Ramos (cell line): Measurements from ENCODE around the gene TIA1.
"Not testable (repeated sequence)": the region's sequence is repeated elsewhere in the genome, so short reads cannot be mapped to it uniquely, and the experiment has no call there.

Source experiments
- in situ Hi-C: fragments of 300-500 bp; cut with MboI; formaldehyde crosslinking; loops from one replicate; pipeline ENCODE4 v1.14.3; 2022; ENCODE audit warnings: low sequenced_read_pairs; ENCODE audit not compliant: unreplicated experiment

Gene TIA1

GRCh38 chr2:70248181-70248847 lies at the start of gene TIA1:
Gene TIA1 (minus strand): TSS chr2:70248628. CDS start chr2:70248430, 198 bp downstream.
- in situ Hi-C loops, result no loop called here

GRCh38 chr2:70297828-70298227 lies 49.4 kb upstream of the TIA1 start:
- in situ Hi-C loops, result not testable (repeated sequence)

GRCh38 chr2:70283500-70284191 lies 35.2 kb upstream of the TIA1 start:
- in situ Hi-C loops, result no loop called here

- in situ Hi-C loops, result no loop called here
Measured at GRCh38 chr2:70282439-70282838, 34.0 kb upstream of the TIA1 start.

GRCh38 chr2:70280242-70280798 lies 31.9 kb upstream of the TIA1 start:
- in situ Hi-C loops, result no loop called here

- in situ Hi-C loops, result no loop called here
Measured at GRCh38 chr2:70270323-70270722, 21.9 kb upstream of the TIA1 start.

GRCh38 chr2:70269422-70270302 lies 21.2 kb upstream of the TIA1 start:
- in situ Hi-C loops, result not testable (repeated sequence)

- in situ Hi-C loops, result not testable (repeated sequence)
Measured at GRCh38 chr2:70266925-70267324, 18.5 kb upstream of the TIA1 start.

- in situ Hi-C loops, result no loop called here
Measured at GRCh38 chr2:70261501-70261900, 13.1 kb upstream of the TIA1 start.

- in situ Hi-C loops, result no loop called here
Measured at GRCh38 chr2:70258532-70258875, 10.1 kb upstream of the TIA1 start.

GRCh38 chr2:70255637-70256314 lies 7.3 kb upstream of the TIA1 start:
- in situ Hi-C loops, result no loop called here

- in situ Hi-C loops, result no loop called here
Measured at GRCh38 chr2:70250434-70250833, 2.0 kb upstream of the TIA1 start.

- in situ Hi-C loops, result no loop called here
Measured at GRCh38 chr2:70247364-70248180, 856 bp downstream of the TIA1 start.

GRCh38 chr2:70243806-70244584 lies 4.4 kb downstream of the TIA1 start:
- in situ Hi-C loops, result no loop called here

GRCh38 chr2:70242552-70242951 lies 5.9 kb downstream of the TIA1 start:
- in situ Hi-C loops, result no loop called here

GRCh38 chr2:70241340-70241739 lies 7.1 kb downstream of the TIA1 start:
- in situ Hi-C loops, result no loop called here

- in situ Hi-C loops, result no loop called here
Measured at GRCh38 chr2:70240599-70240998, 7.8 kb downstream of the TIA1 start.

- in situ Hi-C loops, result no loop called here
Measured at GRCh38 chr2:70233926-70234325, 14.5 kb downstream of the TIA1 start.

- in situ Hi-C loops, result no loop called here
Measured at GRCh38 chr2:70226781-70227180, 21.6 kb downstream of the TIA1 start.
